ENCODE measurements around the gene PKHD1.

GRCh38 chr6:51619042-51619799 is 468.2 kb downstream of the PKHD1 start:
- no peak for TF ChIP-seq CTCF (conservative IDR thresholded peaks at IDR 0.05; ENCODE audit: low read depth, low read length)
- TF ChIP-seq EZH2 (IDR thresholded peaks at IDR 0.05; ENCODE audit: low read length, unreplicated experiment): no peak
